Omental fat pad (tissue), 4 donors: ENCODE measurements around the gene ADPRS. TPM values are rescaled to one million over a fixed set of nuclear protein-coding genes. Genes with fewer than 3 reads are reported as not detected.

Experiments used
- ATAC-seq: fragments of 150-250 bp; one replicate; pipeline ENCODE4 v1.9.1; 2016; ENCODE audit warnings: mild to moderate bottlenecking, moderate library complexity; ENCODE audit not compliant: low FRiP score
- DNase-seq: peaks from one replicate; pipeline ENCODE4 v3.0.0-alpha.2; 2019; ENCODE audit warnings: low spot score
- total RNA-seq, 4 donors: library from RNA; depleted of rRNA; stranded (reverse); fragments of >200 nt; gene quantifications; one replicate each; pipeline ENCODE4 v1.1.0, GENCODE V29; 2016
- TF ChIP-seq, protein P1 (sequence below), 3 donors: fragments of 450-650 bp; IDR thresholded peaks; one replicate each; pipeline ENCODE4 v1.5.1; 2016 to 2017; ENCODE audit warnings: antibody characterized with exemption in 3 of 3, mild to moderate bottlenecking in 3 of 3, moderate library complexity in 2 of 3

Gene ADPRS, protein sequence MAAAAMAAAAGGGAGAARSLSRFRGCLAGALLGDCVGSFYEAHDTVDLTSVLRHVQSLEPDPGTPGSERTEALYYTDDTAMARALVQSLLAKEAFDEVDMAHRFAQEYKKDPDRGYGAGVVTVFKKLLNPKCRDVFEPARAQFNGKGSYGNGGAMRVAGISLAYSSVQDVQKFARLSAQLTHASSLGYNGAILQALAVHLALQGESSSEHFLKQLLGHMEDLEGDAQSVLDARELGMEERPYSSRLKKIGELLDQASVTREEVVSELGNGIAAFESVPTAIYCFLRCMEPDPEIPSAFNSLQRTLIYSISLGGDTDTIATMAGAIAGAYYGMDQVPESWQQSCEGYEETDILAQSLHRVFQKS
- total RNA-seq = 10 to 100 TPM; 32.6 to 43.5 (median 39.0) TPM

DNA sequence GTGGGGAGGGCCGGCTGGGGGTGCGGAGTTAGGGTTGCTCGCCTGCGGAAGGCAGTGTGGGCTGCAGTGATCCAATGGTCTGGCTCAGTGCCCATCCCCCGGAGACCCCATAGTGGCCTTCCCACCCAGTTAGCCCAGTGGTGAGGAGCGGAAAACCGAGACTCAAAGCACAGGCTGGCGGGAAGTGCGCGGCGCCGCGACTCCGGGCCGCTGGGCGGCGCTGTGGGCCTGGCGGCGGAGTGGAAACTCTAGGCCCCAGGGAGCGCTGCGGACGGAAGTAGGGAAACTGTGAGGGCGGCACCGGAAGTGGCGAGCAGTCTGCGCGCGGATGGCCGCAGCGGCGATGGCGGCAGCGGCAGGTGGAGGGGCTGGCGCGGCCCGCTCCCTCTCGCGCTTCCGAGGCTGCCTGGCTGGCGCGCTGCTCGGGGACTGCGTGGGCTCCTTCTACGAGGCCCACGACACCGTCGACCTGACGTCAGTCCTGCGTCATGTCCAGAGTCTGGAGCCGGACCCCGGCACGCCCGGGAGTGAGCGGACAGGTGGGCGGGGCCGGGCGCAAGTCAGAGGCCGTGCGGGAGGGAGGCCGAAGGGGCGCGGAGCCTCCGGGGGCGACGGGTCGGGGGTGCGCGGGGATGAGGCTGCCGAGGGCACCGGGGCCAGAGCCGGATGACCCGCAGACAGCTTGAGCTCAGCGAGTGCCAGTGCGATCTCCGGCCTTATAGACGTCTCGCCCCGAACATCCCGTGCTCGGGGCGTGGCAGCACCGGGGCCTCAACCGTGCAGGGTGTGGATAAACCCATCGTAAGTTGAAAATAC lies at the start of gene ADPRS:
ADPRS (plus strand) TSS at position 316 of the 816 bp plus-strand sequence; CDS start at position 329, 13 bp downstream.
- peak; percentile 89 for ATAC-seq
- peak; percentile 50 for DNase-seq
- TF ChIP-seq, protein P1, sequence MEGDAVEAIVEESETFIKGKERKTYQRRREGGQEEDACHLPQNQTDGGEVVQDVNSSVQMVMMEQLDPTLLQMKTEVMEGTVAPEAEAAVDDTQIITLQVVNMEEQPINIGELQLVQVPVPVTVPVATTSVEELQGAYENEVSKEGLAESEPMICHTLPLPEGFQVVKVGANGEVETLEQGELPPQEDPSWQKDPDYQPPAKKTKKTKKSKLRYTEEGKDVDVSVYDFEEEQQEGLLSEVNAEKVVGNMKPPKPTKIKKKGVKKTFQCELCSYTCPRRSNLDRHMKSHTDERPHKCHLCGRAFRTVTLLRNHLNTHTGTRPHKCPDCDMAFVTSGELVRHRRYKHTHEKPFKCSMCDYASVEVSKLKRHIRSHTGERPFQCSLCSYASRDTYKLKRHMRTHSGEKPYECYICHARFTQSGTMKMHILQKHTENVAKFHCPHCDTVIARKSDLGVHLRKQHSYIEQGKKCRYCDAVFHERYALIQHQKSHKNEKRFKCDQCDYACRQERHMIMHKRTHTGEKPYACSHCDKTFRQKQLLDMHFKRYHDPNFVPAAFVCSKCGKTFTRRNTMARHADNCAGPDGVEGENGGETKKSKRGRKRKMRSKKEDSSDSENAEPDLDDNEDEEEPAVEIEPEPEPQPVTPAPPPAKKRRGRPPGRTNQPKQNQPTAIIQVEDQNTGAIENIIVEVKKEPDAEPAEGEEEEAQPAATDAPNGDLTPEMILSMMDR (IDR thresholded peaks at IDR 0.05) = peak in 2 of 3 donors; percentile 96 to 97

DNA sequence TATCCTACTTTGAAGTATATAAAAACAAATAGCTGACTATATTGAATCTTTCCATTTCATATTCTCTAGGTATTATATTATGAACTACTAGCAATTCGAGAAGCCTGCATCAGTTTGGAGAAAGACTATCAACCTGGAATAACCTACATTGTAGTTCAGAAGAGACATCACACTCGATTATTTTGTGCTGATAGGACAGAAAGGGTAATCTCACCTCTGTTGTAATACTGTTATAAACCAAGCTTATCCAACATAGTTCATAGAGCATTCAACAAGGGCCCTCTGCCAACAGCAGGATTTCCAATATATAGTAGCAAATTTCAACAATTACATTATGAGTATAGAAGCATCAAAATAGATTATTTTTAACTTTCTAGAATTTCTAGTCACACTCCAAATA lies 48.5 kb upstream of the ADPRS start:
- TF ChIP-seq, protein P1 (IDR thresholded peaks at IDR 0.05) = no peak
- DNase-seq = no peak
- no peak for ATAC-seq

DNA sequence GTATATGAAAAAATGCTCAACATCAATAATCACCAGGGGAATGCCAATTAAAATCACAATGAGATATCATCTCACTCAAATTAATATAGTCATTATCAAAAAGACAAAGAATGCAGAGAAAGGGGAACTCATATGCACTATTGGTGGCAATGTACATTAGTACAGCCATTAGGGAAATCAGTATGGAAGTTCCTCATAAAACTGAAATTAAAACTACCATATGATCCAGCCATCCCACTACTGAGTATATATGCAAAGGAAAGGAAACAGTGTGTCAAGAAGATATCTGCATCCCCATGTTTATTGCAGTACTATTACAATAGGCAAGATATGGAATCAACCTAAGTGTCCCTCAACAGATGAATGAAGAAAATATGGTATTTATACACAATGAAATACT lies 36.9 kb upstream of the ADPRS start:
- DNase-seq (no peak), ATAC-seq (no peak)
- TF ChIP-seq, protein P1 (IDR thresholded peaks at IDR 0.05) = no peak

DNA sequence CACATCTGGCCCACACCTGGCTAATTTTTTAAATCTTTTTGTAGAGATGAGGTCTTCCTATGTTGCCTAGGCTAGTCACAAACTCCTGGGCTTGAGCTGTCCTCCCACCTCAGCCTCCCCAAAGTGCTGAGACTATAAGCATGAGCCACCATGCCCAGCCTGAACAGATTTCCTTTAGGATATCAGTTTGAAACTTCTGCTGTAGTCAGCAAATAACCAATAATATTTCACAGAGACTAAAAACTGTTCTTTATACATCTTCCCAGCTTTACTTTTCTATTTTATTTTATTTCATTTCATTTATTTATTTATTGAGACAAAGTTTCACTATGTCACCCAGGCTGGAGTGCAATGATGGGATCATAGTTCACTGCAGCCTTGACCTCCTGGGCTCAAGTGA lies 34.7 kb upstream of the ADPRS start:
- DNase-seq (no peak), ATAC-seq (no peak)
- TF ChIP-seq, protein P1 (IDR thresholded peaks at IDR 0.05) = no peak

DNA sequence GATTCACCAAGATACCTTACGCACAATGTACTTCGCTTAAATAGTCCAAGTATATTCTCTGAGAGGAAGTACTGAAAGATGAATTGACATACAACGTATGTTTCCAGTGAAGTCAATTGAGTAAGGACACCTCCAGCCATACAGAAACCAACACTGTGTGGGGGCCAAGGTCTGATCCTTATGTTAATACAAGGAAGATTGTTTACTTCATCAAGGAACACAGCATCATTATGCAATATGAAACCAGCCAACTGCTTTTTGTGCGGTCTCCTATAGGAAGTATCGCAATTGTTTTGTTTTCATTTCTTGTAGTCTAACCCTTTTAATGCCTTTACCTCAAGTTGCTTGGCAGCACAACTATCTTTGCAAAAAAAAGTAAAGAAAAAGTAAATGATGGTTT lies 33.0 kb upstream of the ADPRS start:
- DNase-seq = no peak
- TF ChIP-seq, protein P1 (IDR thresholded peaks at IDR 0.05) = no peak
- ATAC-seq = no peak

DNA sequence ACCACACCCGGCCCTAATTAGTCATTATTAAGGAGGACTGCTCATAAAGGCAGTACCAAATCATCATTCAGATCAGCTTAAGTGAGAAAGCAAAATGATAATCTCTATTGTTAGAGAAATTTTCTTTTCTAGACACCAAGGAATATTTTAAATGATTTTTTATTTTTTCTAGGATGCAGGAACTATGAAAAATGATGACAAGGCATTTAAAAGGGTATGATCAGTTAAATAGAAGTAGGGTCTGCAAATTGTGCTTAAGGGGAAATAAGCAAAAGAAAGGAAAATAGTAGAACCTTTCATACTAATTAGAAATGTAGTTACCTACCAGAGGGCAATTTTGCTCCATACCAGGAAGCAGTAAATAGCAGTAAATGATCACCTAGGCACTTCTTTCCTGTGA lies 26.4 kb upstream of the ADPRS start:
- TF ChIP-seq, protein P1 (IDR thresholded peaks at IDR 0.05) = no peak
- DNase-seq = no peak
- no peak for ATAC-seq
